Measurements from ENCODE around the gene CADPS2. TPM values are rescaled to one million over a fixed set of nuclear protein-coding genes. Genes with fewer than 3 reads are reported as not detected.

The CADPS2 gene
- total and polyA plus RNA-seq, 2 of the 4 experiments (the other 2 are of a cell fraction) = 0.10 to 0.54 TPM

DNA sequence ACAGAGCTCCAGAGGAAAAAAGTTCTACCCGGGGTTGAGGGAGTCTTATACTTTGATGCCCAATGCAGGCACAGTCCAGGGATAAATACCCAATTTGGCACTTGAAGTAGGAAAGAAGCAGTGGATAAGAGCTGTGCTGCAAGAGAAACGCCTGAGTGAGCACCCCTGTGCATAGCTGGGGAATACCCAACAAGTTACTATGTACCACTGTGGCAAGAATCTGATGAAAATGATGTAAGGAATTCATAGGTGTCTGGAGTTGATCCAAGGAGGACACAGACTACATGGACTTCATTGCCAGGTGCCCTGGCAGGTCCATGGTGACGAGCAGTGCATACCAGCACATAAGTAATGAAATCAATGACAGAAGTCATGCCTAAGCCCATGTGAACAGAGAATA lies 398.0 kb downstream of the CADPS2 start:
- Histone ChIP-seq H3K9ac (ENCODE audit: low read depth, low read length) (no peak overlapping the region), H3K9me3 (ENCODE audit: control insufficient read depth, insufficient read depth, low read length) (no peaks in the 10 kb centered on the region), H3K18ac (ENCODE audit: low read depth, low read length) (no peak overlapping the region), H2BK20ac (ENCODE audit: low read depth, low read length) (no peak overlapping the region), H3K27ac (ENCODE audit: insufficient read depth, low read length) (no peak overlapping the region), H2AFZ (replicated peaks; ENCODE audit: low read length, poor library complexity) (no peak overlapping the region), H3K9me1 (ENCODE audit: insufficient read depth, low read length) (no peaks in the 10 kb centered on the region), H2BK15ac (ENCODE audit: low read depth, low read length) (no peak overlapping the region), H3K23ac (ENCODE audit: low read depth, low read length) (no peak overlapping the region), H3K14ac (replicated peaks; ENCODE audit: low read depth, low read length) (no peak overlapping the region), H3K56ac (ENCODE audit: extremely low read depth, insufficient read depth, low read length) (no peak overlapping the region), H2BK120ac (ENCODE audit: low read depth, low read length) (no peak overlapping the region), H2AK5ac (ENCODE audit: low read depth, low read length) (no peak overlapping the region), H4K91ac (ENCODE audit: insufficient read depth, low read depth, low read length) (no peak overlapping the region), H3K4me1 (ENCODE audit: control insufficient read depth, insufficient read depth, low read length) (no peaks in the 10 kb centered on the region), H3K79me1 (ENCODE audit: low read depth in 1 of 2, low read length in 2 of 2) (no peaks in the 10 kb centered on the region), H3K4me2 (ENCODE audit: low read depth, low read length) (no peak overlapping the region), H2AK9ac (replicated peaks; ENCODE audit: low read depth, low read length, poor library complexity) (no peak overlapping the region), H4K20me1 (ENCODE audit: insufficient read depth, low read length) (no peaks in the 10 kb centered on the region), H4K8ac (ENCODE audit: low read depth in 2 of 2, low read length in 2 of 2) (no peak overlapping the region), H3K36me3 (ENCODE audit: control insufficient read depth, insufficient read depth, low read length) (no peaks in the 10 kb centered on the region), H2BK5ac (ENCODE audit: low read depth, low read length, poor library complexity, severe bottlenecking) (no peak overlapping the region), H3K4me3 (ENCODE audit: insufficient read depth, low read depth, low read length) (no peak overlapping the region), H4K5ac (ENCODE audit: low read depth, low read length) (no peak overlapping the region), H3K4ac (ENCODE audit: low read depth, low read length) (no peak overlapping the region), H3K27me3 (ENCODE audit: control insufficient read depth, insufficient read depth, low read length) (no peaks in the 10 kb centered on the region)
- ATAC-seq (ENCODE audit: low read depth) = no peak
- no TSS peak for BruUV-seq (replicated peaks)
- TF ChIP-seq MAZ (IDR thresholded peaks at IDR 0.05; ENCODE audit: borderline replicate concordance, low read depth, low read length) (no peak), MXI1 (IDR thresholded peaks at IDR 0.05; ENCODE audit: borderline replicate concordance, low read depth, low read length) (no peak), RAD21 (IDR thresholded peaks at IDR 0.05; ENCODE audit: low read length) (no peak)
- TF ChIP-seq, protein P1, sequence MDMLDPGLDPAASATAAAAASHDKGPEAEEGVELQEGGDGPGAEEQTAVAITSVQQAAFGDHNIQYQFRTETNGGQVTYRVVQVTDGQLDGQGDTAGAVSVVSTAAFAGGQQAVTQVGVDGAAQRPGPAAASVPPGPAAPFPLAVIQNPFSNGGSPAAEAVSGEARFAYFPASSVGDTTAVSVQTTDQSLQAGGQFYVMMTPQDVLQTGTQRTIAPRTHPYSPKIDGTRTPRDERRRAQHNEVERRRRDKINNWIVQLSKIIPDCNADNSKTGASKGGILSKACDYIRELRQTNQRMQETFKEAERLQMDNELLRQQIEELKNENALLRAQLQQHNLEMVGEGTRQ (IDR thresholded peaks at IDR 0.05; ENCODE audit: low read depth, low read length) = no peak
- in situ Hi-C loops (cut with MboI; ENCODE audit: low sequenced_read_pairs) (no loop called here), intact Hi-C loops (cut with micrococcal nuclease) (no loop called here), dilution Hi-C loops (cut with HindIII; ENCODE audit: low sequenced_read_pairs, unreplicated experiment) (no loop called here)
- 50% methylated on average over 1 of the region's 3 CpGs; no CpG with 5 or more reads in 1 of the 2 experiments for WGBS, 2 experiments (ENCODE audit: extremely low coverage in 2 of 2, insufficient read length in 1 of 2)
- DNase-seq = no peak
- ChIA-PET POLR2A (ENCODE audit: unreplicated experiment) (no interaction called here), CTCF (no interaction called here)
